Stimulated activated CD8-positive, alpha-beta memory T cell treated with anti-CD3 and anti-CD28 coated beads, Interleukin-15, amount 100 ng/mL, for 24 hours (primary cell): ENCODE data around the gene POLR2M.

Experiments used
- DNase-seq: peaks from one replicate; pipeline ENCODE4 v3.0.0-alpha.2; 2020; ENCODE audit warnings: low read depth

POLR2M gene

GRCh38 chr15:57706405-57707209, at the start of gene POLR2M:
Gene POLR2M (plus strand): TSS chr15:57706714. CDS start chr15:57706843, 129 bp downstream.
- DNase-seq, result peak; percentile 60

DNA sequence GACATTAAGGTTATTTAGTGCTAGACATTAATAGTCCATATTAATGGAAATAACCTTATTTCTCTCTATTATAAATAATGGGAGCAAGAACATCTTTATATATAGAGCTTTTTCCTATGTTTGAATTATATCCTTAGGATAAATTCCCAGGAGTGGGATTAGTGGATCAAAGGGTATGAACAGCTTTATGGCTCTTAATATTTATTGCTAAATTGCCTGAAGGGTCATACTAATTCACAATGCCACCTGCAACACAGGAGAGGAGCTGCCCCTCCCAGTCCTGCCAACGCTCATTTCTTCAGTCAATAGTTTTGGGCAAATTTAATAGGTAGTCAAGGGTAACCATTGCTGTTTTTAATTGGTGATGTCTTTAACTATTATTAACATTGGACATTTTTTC, 48.9 kb upstream of the POLR2M start:
- DNase-seq, result no peak

GRCh38 chr15:57662091-57662744, 44.3 kb upstream of the POLR2M start:
- no peak for DNase-seq

DNA sequence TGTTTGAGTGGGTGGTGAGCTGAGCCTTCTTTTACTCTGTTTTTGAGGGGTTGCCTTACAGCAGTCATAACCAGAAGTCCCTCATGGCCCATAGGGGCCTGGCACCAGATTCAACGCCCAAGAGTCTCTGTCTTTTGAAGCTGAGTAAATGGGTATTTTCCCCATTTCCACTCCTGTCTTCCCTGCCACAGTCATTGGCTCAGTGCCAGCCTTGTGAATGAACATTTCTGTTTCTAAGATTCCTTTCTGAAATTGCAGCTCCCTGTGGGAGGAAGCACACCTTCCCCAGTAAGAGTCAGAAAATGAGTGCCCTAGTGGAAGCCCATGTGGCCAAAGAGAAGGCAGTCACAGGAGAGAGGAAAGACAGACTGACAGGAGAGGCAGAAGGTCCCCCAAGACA, 43.7 kb upstream of the POLR2M start:
- DNase-seq, result no peak

DNA sequence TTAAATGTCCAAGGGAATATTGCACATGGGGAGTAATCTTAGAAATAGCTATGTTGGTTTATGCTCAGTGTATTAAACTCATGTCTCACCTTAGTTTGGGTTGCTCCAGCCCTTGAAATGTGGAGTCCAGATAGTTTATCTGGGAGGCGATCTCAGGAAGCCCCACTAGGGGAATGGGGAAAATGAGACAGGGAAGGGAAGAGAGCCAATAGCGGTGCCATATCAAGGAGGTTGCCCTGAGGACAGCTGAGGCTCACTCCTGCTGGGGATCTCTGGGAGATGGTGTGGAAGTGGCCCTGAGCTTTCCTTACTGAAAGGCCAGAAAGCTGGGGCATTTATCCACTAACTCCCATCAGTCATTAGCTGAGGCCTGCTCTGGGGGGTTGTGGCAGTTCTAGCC, 43.3 kb upstream of the POLR2M start:
- DNase-seq, result no peak

DNA sequence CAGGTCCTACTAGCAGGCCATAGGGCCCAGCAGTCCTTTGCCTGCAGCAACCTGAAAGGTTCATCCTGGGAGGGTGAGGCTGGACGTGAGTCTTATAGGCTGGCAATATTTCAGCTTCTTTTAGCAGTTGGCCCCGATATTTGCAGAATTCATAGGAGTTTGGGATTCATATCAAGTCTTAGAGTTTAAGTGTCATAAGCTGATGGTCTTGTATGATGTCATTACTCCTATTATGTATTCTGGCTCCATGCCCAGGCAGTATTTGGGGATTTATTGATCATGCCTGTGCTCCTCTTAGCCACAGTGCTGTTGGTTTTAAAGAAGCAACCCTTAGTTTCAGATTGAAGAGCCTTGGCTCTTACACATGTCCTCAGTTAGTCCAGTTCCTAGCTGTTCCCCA, 41.3 kb upstream of the POLR2M start:
- DNase-seq, result no peak

DNA sequence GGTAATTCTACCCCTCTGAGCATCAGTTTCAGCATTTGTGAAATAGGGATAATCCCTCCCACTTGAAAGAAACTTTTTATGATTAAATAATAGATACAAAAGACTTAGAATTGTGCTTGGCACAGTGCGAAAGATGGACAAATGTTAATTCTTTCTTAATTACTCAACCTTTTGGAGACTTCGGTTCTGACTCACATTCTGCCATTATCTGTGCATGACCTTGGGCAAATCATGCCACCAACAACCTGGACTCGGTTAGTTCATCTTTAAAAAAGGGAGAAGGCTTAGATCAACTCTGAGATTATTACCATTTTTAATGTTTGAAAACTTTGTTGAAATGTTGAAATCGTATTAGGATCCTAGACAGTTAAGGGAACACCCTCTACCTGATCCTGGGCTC, 40.6 kb upstream of the POLR2M start:
- no peak for DNase-seq

DNA sequence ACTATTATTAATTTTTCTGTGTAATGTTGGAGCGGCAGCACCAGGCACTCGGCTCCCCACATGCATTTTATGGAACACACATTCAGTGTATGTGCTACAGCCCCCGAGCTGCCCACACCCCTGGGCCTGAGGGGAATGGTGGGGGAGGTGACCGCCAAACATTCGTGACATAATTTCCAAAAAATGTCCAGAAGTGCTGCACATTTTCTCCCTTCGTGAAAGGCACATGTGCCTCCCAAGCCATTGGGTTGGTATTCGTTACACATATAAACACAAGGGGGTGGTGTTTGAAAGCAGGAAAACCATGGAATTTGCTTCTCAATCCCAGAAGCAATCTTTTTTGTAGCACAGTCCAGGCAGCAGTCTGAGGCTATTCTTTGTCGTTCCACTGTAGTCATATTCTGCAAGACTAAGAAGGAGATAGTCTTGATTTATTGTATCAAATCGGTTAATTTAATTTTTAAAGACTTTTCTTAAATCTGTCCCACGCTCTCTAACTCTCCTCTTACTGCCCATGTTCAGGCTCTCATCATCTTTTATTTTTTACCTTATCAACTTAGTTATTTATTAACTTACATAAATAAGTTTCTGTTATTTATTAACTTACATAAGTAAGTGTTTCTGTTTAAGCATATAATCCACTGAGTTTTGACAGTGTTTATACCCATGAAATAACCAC, 39.2 kb upstream of the POLR2M start:
- no peak for DNase-seq

DNA sequence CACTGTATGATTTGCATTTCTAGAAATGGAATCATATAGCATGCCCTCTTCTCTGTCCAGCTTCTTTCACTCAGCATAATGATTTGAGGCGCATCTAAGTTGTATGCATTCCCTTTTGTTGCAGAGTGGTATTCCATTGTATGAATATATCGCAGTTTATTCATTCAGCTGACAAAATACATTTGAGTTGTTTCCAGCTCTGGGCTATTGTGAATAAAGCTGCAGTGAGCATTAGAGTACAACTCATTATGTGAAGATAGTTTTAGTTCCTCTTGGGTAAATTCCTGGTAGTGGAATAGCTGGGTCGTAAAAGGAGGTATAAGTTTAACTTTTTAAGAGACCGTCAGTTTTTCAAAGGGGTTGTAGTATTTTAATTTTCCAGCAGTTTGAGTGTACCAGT, 38.5 kb upstream of the POLR2M start:
- DNase-seq, result no peak

DNA sequence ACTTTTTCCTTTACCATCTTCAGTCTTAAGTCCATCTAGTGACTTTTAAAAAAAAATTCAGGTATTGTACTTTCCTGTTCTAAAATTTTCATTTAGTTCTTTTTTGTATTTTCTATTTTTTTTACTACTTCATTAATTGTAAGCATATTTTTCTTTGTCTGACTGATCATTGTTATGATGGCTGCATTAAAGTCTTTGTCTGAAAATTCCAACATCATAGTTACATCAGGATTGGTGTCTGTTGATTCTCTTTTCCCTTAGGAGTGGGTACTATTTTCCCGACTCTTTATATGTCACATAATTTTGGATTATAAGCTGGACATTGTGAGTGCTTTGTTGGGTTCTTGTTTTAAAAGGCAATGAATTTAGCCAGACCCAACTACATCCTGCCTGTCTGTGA, 34.9 kb upstream of the POLR2M start:
- DNase-seq, result no peak

DNA sequence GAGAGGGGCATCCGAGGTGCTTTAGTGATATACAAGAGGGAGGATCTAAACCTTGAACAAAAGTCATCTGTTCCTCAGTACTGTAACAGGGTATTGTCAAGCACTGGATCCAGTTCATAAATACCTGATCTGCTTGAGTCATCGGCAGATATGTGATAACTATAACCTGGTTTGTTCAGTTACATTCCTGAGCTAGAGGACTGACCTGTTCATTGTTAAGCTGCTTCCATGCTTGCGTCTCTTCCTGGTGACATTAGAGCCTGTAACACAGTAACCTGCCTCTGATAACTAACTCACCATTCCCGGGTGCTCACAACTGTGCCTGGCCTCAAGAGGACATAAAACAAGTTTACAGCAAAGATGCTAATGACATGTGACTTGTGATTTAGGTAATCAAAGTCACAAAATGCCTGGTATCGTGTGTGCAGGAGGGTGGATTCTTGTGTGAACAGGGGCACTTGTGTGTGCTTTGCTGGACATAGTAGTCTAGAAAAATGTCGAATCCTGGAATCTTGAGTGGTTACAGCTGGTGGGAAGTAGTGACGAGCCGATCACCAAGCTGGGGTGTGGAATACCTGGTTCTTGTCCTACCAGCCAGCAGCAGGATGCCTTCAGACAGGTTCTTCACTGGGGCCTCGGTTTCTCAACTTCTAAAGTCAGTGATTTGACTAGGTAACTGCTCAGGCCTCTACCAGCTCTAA, 30.9 kb upstream of the POLR2M start:
- DNase-seq, result no peak

DNA sequence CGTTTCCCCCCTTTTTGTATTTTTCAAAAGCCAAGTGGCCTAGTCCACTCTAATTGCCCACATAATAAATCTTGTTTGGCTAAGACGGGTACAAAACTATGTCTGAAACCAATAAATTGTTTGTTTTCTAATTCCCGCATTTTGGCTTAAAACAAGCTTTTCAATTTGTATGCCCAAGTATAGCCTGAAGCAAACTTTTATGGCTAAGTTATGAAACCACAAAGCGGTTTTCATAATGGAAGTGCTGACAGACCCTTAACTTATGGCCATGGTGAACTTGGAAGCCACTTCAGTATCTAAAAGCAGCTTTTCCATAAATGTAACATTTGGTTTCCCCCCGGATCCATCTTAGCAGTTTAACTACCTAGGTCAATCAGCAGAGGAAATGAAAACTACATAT, 29.9 kb upstream of the POLR2M start:
- no peak for DNase-seq

DNA sequence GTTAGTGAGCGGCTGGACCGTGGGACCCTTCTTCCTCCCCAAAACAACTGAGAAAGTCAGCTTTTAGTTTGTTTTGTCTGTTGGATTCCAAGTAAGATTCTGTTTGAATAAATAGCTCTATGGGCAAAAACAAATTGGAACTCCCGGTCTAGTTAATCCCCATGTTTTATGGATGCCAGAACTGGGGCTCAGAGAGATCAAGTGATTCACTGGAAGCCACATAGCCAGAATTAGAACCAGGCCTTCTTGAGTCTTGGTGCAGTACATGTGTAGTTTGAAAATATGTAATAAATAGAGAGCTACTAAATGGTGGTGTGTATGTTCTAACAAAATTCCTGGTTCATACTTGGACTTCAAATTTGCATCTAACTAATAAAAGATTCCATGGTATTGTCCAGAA, 29.3 kb upstream of the POLR2M start:
- DNase-seq, result no peak

- DNase-seq, result no peak
Observed at GRCh38 chr15:57680021-57680420, 26.5 kb upstream of the POLR2M start.

DNA sequence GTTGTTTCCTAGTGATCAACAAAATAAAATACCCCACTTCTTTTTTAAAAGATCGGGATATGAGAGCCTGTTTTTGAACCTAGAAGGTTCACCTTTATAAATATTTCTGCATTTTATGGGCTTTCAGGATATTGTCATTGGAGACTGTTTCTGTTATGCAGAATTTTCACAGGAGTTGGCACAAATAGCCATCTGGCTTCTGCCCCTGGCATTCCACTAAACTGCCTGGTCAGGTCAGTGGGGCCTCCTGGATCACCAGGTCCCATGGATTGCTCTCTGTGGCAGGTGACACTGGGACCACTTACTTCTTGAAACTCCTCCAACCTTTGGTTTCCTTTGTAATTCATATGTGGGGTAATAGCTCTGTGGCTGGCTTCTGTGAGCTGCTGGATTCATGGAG, 25.5 kb upstream of the POLR2M start:
- DNase-seq, result no peak

- no peak for DNase-seq
Observed at GRCh38 chr15:57683481-57683880, 23.0 kb upstream of the POLR2M start.

GRCh38 chr15:57684491-57685151, 21.9 kb upstream of the POLR2M start:
- no peak for DNase-seq

DNA sequence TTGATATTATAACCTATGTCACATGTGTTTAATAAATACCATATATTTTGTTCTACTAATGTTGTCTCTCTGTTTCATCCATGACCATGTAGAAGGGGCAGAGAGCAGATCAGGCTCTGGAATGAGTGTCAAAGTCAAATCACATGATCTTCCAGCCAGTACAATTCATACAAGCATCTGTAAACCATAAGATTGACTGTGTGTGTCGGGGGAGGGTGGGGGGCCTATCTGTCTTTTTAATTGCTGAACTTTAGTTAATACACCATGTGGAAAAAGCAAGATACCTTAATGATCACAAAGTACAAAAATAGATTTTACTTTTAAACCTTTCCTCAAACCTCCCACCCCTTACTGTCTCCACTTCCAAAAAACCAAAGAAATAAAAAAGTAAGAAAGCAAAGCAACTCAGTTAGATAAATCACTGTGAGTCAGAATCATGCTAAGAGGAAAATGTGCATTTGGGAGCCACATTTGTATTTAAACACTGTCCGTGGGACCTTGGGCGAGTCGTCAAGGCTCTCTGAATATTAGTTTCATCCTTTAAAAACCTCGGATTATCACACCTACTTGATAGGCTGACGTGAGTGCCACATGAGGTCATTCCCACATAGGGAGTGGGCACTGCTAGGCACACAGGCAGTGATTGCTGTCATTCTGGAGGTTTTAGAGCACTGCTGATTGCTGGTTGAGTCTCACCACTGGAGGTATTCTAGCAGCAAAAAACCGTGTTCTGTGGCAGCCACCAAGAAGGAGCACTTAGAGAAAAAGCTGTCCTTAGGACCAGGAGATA, 21.0 kb upstream of the POLR2M start:
- no peak for DNase-seq

- no peak for DNase-seq
Observed at GRCh38 chr15:57686657-57687056, 19.9 kb upstream of the POLR2M start.

DNA sequence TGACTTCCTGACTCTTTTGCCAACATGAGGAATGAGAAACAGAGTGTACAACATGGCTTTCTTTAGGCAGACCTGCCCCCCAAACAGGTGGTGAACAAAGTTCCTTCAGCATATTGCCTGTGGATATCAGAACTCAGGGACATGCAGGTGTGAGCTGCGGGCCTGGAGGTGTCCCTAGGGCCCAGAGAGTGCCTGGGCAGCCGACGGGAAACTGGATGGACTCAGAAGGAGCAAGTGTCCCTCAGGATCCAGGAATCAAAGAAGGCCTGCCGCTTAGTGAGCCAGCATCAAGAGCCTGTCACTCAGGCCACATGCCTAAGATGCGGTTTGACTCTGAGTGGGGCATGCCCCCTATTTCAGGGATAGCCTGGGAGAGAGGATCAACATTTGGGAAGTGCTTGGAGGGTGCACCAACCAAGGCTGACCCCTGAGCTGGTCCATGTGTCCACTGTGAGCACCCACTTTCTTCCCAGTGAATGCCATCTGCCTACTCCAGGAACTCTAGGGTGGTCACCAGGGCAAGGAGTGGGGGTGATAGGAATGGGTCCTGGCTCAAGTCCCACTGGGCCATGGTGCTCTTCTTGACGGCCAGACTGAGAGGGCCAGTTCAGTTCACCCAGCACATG, 16.1 kb upstream of the POLR2M start:
- no peak for DNase-seq

DNA sequence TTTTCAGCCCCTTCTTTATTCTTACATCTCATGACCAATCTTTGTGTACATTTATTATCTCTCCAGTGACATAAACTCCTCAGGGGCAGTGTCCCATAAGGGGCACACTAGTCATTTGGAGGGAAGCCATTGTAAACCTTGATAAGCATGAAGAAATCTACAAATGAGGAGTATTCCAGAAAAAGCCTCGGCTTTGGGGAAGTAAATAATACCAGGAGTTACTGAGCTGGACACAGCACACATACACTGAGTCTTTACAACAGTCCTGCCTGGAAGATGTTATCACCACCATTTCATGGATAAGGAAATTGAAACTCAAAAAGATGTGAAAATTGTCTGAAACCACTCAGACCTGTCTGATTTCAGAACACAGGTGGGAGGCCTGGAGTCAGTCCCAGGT, 15.4 kb upstream of the POLR2M start:
- DNase-seq, result no peak
